ENCODE measurements around the gene TNS1.

TNS1 gene

GRCh38 chr2:217880287-217880889, 122.4 kb downstream of the TNS1 start:
- Histone ChIP-seq H3K4me3 (no peak overlapping the region), H3K9me3 (ENCODE audit: low read depth, low read length) (no peaks in the 10 kb centered on the region), H3K9ac (ENCODE audit: insufficient read length) (no peak overlapping the region), H3K27ac (0 out of 2 replicates have a peak overlapping the region, but pooled peaks have one; percentile 36), H3K36me3 (ENCODE audit: insufficient read depth, low read length) (peaks cover 64% of the 10 kb centered on the region)
- DNase-seq (ENCODE audit: low read depth, low spot score) = no peak
- TF ChIP-seq EZH2 (IDR thresholded peaks at IDR 0.05) (no peak), FOXP2 (optimal IDR thresholded peaks at IDR 0.05; ENCODE audit: control extremely low read depth, extremely low read length, insufficient read depth) (no peak), POLR2AphosphoS5 (IDR thresholded peaks at IDR 0.05; ENCODE audit: borderline replicate concordance, low read depth, low read length) (no peak)

- no peaks in the 10 kb centered on the region for H3K9me3 ChIP-seq (ENCODE audit: low read depth, low read length)
- H3K27ac ChIP-seq = no peak overlapping the region
- no peak for TF ChIP-seq FOXP2 (optimal IDR thresholded peaks at IDR 0.05; ENCODE audit: control extremely low read depth, extremely low read length, insufficient read depth)
- no peak for TF ChIP-seq POLR2AphosphoS5 (IDR thresholded peaks at IDR 0.05; ENCODE audit: borderline replicate concordance, low read depth, low read length)
- TF ChIP-seq EZH2 (IDR thresholded peaks at IDR 0.05) = no peak
- H3K4me3 ChIP-seq = no peak overlapping the region
- peaks cover 58% of the 10 kb centered on the region for H3K36me3 ChIP-seq (ENCODE audit: insufficient read depth, low read length)
- no peak for DNase-seq (ENCODE audit: low read depth, low spot score)
- no peak overlapping the region for H3K9ac ChIP-seq (ENCODE audit: insufficient read length)
Measured at GRCh38 chr2:217878915-217879590, 123.7 kb downstream of the TNS1 start.

- Histone ChIP-seq H3K27ac (no peak overlapping the region), H3K9ac (ENCODE audit: insufficient read length) (no peak overlapping the region), H3K4me3 (no peak overlapping the region), H3K9me3 (ENCODE audit: low read depth, low read length) (no peaks in the 10 kb centered on the region), H3K36me3 (ENCODE audit: insufficient read depth, low read length) (peaks cover 60% of the 10 kb centered on the region)
- no peak for DNase-seq (ENCODE audit: low read depth, low spot score)
- no peak for TF ChIP-seq EZH2 (IDR thresholded peaks at IDR 0.05)
Measured at GRCh38 chr2:217877866-217878265, 124.9 kb downstream of the TNS1 start.

- TF ChIP-seq POLR2AphosphoS5 (IDR thresholded peaks at IDR 0.05; ENCODE audit: borderline replicate concordance, low read depth, low read length) = no peak
- no peak for TF ChIP-seq FOXP2 (optimal IDR thresholded peaks at IDR 0.05; ENCODE audit: control extremely low read depth, extremely low read length, insufficient read depth)
- TF ChIP-seq EZH2 (IDR thresholded peaks at IDR 0.05) = no peak
- Histone ChIP-seq H3K4me3 (no peak overlapping the region), H3K9ac (ENCODE audit: insufficient read length) (no peak overlapping the region), H3K36me3 (ENCODE audit: insufficient read depth, low read length) (peaks cover 67% of the 10 kb centered on the region), H3K27ac (no peak overlapping the region), H3K9me3 (ENCODE audit: low read depth, low read length) (no peaks in the 10 kb centered on the region)
- DNase-seq (ENCODE audit: low read depth, low spot score) = no peak
Measured at GRCh38 chr2:217876253-217876570, 126.6 kb downstream of the TNS1 start.

GRCh38 chr2:217875556-217876252, 127.1 kb downstream of the TNS1 start:
- no peaks in the 10 kb centered on the region for H3K9me3 ChIP-seq (ENCODE audit: low read depth, low read length)
- DNase-seq (ENCODE audit: low read depth, low spot score) = no peak
- H3K36me3 ChIP-seq (ENCODE audit: insufficient read depth, low read length) = peaks cover 65% of the 10 kb centered on the region
- no peak overlapping the region for H3K4me3 ChIP-seq
- TF ChIP-seq POLR2AphosphoS5 (IDR thresholded peaks at IDR 0.05; ENCODE audit: borderline replicate concordance, low read depth, low read length) = no peak
- TF ChIP-seq EZH2 (IDR thresholded peaks at IDR 0.05) = no peak
- TF ChIP-seq FOXP2 (optimal IDR thresholded peaks at IDR 0.05; ENCODE audit: control extremely low read depth, extremely low read length, insufficient read depth) = no peak
- no peak overlapping the region for H3K9ac ChIP-seq (ENCODE audit: insufficient read length)
- H3K27ac ChIP-seq = no peak overlapping the region

GRCh38 chr2:217875138-217875537, 127.7 kb downstream of the TNS1 start:
- Histone ChIP-seq H3K9ac (ENCODE audit: insufficient read length) (no peak overlapping the region), H3K4me3 (no peak overlapping the region), H3K9me3 (ENCODE audit: low read depth, low read length) (no peaks in the 10 kb centered on the region), H3K27ac (no peak overlapping the region), H3K36me3 (ENCODE audit: insufficient read depth, low read length) (peaks cover 65% of the 10 kb centered on the region)
- TF ChIP-seq FOXP2 (optimal IDR thresholded peaks at IDR 0.05; ENCODE audit: control extremely low read depth, extremely low read length, insufficient read depth) (no peak), EZH2 (IDR thresholded peaks at IDR 0.05) (no peak), POLR2AphosphoS5 (IDR thresholded peaks at IDR 0.05; ENCODE audit: borderline replicate concordance, low read depth, low read length) (no peak)
- no peak for DNase-seq (ENCODE audit: low read depth, low spot score)

- Histone ChIP-seq H3K4me3 (no peak overlapping the region), H3K36me3 (ENCODE audit: insufficient read depth, low read length) (peaks cover 66% of the 10 kb centered on the region), H3K9ac (ENCODE audit: insufficient read length) (no peak overlapping the region), H3K27ac (no peak overlapping the region), H3K9me3 (ENCODE audit: low read depth, low read length) (no peaks in the 10 kb centered on the region)
- DNase-seq (ENCODE audit: low read depth, low spot score) = no peak
- TF ChIP-seq POLR2AphosphoS5 (IDR thresholded peaks at IDR 0.05; ENCODE audit: borderline replicate concordance, low read depth, low read length) = no peak
- no peak for TF ChIP-seq FOXP2 (optimal IDR thresholded peaks at IDR 0.05; ENCODE audit: control extremely low read depth, extremely low read length, insufficient read depth)
- no peak for TF ChIP-seq EZH2 (IDR thresholded peaks at IDR 0.05)
Measured at GRCh38 chr2:217873371-217873770, 129.4 kb downstream of the TNS1 start.

DNA sequence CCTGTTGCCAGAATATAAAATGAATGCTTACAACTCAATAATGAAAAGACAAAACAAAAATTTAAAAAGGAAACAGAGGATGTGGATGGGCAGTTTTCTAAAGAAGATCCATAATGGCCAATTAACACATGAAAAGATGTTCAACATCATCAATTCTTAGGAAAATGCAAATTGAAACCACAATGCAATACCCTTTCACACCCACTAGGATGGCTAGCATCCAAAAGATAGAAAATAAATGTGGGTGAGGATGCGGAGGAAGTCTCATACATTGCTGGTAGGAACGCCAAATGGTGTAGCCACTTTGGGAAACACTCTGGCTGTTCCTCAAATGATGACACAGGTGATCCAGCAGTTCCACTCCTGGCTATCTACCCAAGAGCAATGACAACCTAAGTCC, 130.5 kb downstream of the TNS1 start:
- Histone ChIP-seq H3K9me3 (ENCODE audit: low read depth, low read length) (no peaks in the 10 kb centered on the region), H3K27ac (no peak overlapping the region), H3K36me3 (ENCODE audit: insufficient read depth, low read length) (peaks cover 68% of the 10 kb centered on the region), H3K4me3 (no peak overlapping the region), H3K9ac (ENCODE audit: insufficient read length) (no peak overlapping the region)
- no peak for DNase-seq (ENCODE audit: low read depth, low spot score)
- TF ChIP-seq FOXP2 (optimal IDR thresholded peaks at IDR 0.05; ENCODE audit: control extremely low read depth, extremely low read length, insufficient read depth) (no peak), POLR2AphosphoS5 (IDR thresholded peaks at IDR 0.05; ENCODE audit: borderline replicate concordance, low read depth, low read length) (no peak), EZH2 (IDR thresholded peaks at IDR 0.05) (no peak)

Data from SK-N-MC (cell line).